Body of pancreas (tissue), 4 donors: ENCODE results near the gene MYCN. TPM values are rescaled to one million over a fixed set of nuclear protein-coding genes. Genes with fewer than 3 reads are reported as not detected.

Experiments used
- ATAC-seq: fragments of 150-250 bp; one replicate; pipeline ENCODE4 v1.9.1; 2016
- DNase-seq, 4 donors: peaks; one replicate each; pipeline ENCODE4 v3.0.0-alpha.2; 2019
- H3K27ac ChIP-seq, 4 donors: fragments of 200-600 bp; sonication (generic); 1 replicate in 3 of 4; 2 replicates in 1 of 4; pipeline versions ENCODE4 v1.5.1 to v1.6.1; 2016 to 2019; ENCODE audit warnings: mild to moderate bottlenecking in 1 of 4, mixed read lengths in 1 of 4, moderate library complexity in 1 of 4
- H3K27me3 ChIP-seq, 2 donors: fragments of 200-600 bp; sonication (generic); one replicate each; pipeline ENCODE4 v1.6.0; 2016; ENCODE audit warnings: mild to moderate bottlenecking in 1 of 2
- H3K36me3 ChIP-seq, 2 donors: fragments of 200-600 bp; sonication (generic); replicated peaks in 1 of 2; 2 replicates each; pipeline ENCODE4 v1.5.1; 2016; ENCODE audit warnings: low read depth in 2 of 2; ENCODE audit not compliant: insufficient read depth in 1 of 2
- H3K4me1 ChIP-seq: fragments of 200-600 bp; sonication (generic); one replicate; pipeline ENCODE4 v1.6.0; 2016
- H3K4me3 ChIP-seq, 2 donors: fragments of 200-600 bp; sonication (generic); 1 replicate in 1 of 2; 2 replicates in 1 of 2; pipeline ENCODE4 v1.5.1; 2016 to 2019
- H3K9me3 ChIP-seq, 3 donors: fragments of 200-600 bp; sonication (generic); 1 replicate in 2 of 3; 2 replicates in 1 of 3; pipeline ENCODE4 v1.5.1; 2016
- POLR2A ChIP-seq, 3 donors: fragments of 450-650 bp; IDR thresholded peaks; one replicate each; pipeline ENCODE4 v1.6.1; 2016; ENCODE audit warnings: antibody characterized with exemption in 3 of 3, mild to moderate bottlenecking in 2 of 3
- WGBS, 2 donors: methylation state at CpG; one replicate each; pipeline ENCODE4 v1.1.5; 2017; 5-methylcytosine and 5-hydroxymethylcytosine counted together
- intact Hi-C: fragments of 100-400 bp; cut with DNase I; formaldehyde crosslinking; loops from one replicate; pipeline ENCODE4 v1.15.1; 2023
- total RNA-seq, 2 donors: library from RNA; depleted of rRNA; stranded (reverse); fragments of >200 nt; gene quantifications; one replicate each; pipeline ENCODE4 v1.1.0, GENCODE V29; 2016
- TF ChIP-seq, protein P1 (sequence below), 7 experiments: fragments of 450-650 bp in 4 of 7; fragments of 200-600 bp in 3 of 7; sonication (generic) in 3 of 7; IDR thresholded peaks; one replicate each; pipeline ENCODE4 v1.5.1; 2016 to 2019; ENCODE audit warnings: antibody characterized with exemption in 7 of 7

Gene MYCN
- total RNA-seq, 2 donors from 2014 or later, result not detected

DNA sequence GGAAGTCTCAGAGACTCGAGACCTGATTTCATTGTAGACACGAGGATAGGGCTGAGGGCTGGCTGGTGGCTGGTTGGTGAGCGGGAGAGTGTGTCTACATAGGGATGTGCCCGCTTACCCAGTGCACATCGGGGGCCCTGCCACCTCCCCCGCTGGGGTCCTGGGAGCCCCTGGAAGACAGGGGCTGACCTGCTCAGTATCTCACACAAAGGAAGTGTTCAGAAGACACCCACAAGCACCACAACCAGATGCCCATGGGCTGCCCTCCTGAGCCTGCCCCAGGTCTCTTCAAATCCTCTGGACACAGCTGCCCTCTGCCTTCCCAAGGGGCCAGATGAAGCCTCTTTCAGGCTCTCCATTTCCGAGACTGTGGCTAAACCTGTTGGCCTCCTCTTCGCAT is 43.1 kb downstream of the MYCN start:
- 70 to 75% methylated on average over 5 to 8 of the region's 8 CpGs for WGBS, 2 donors
- intact Hi-C loops, result no loop called here
- DNase-seq (no peak), ATAC-seq (no peak)
- TF ChIP-seq, protein P1, sequence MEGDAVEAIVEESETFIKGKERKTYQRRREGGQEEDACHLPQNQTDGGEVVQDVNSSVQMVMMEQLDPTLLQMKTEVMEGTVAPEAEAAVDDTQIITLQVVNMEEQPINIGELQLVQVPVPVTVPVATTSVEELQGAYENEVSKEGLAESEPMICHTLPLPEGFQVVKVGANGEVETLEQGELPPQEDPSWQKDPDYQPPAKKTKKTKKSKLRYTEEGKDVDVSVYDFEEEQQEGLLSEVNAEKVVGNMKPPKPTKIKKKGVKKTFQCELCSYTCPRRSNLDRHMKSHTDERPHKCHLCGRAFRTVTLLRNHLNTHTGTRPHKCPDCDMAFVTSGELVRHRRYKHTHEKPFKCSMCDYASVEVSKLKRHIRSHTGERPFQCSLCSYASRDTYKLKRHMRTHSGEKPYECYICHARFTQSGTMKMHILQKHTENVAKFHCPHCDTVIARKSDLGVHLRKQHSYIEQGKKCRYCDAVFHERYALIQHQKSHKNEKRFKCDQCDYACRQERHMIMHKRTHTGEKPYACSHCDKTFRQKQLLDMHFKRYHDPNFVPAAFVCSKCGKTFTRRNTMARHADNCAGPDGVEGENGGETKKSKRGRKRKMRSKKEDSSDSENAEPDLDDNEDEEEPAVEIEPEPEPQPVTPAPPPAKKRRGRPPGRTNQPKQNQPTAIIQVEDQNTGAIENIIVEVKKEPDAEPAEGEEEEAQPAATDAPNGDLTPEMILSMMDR (IDR thresholded peaks at IDR 0.05), result no peak
- TF ChIP-seq POLR2A (IDR thresholded peaks at IDR 0.05), result no peak
- Histone ChIP-seq H3K27ac (no peak overlapping the region), H3K27me3 (no peaks in the 10 kb centered on the region), H3K9me3 (no peaks in the 10 kb centered on the region), H3K4me1 (no peaks in the 10 kb centered on the region), H3K36me3 (no peaks in the 10 kb centered on the region), H3K4me3 (no peak overlapping the region)

GRCh38 chr2:15984368-15985255 is 44.3 kb downstream of the MYCN start:
- no peak overlapping the region for H3K27ac ChIP-seq
- H3K4me1 ChIP-seq, result no peaks in the 10 kb centered on the region
- ATAC-seq (no peak), DNase-seq (no peak)
- no peaks in the 10 kb centered on the region for H3K27me3 ChIP-seq
- H3K36me3 ChIP-seq, result no peaks in the 10 kb centered on the region
- H3K4me3 ChIP-seq, result no peak overlapping the region
- H3K9me3 ChIP-seq, result no peaks in the 10 kb centered on the region
- intact Hi-C loops, result no loop called here
- TF ChIP-seq, protein P1 (IDR thresholded peaks at IDR 0.05), result no peak
- no peak for TF ChIP-seq POLR2A (IDR thresholded peaks at IDR 0.05)
- 79 to 89% methylated on average over 17 to 21 of the region's 43 CpGs for WGBS, 2 donors

GRCh38 chr2:15985531-15985930 is 45.2 kb downstream of the MYCN start:
- ATAC-seq, result no peak
- H3K27me3 ChIP-seq, result no peaks in the 10 kb centered on the region
- H3K36me3 ChIP-seq, result no peaks in the 10 kb centered on the region
- WGBS, 2 donors, result 81 to 90% methylated on average over 7 of the region's 7 CpGs
- DNase-seq, result no peak
- H3K4me3 ChIP-seq, result no peak overlapping the region
- TF ChIP-seq POLR2A (IDR thresholded peaks at IDR 0.05), result no peak
- TF ChIP-seq, protein P1 (IDR thresholded peaks at IDR 0.05), result no peak
- no peaks in the 10 kb centered on the region for H3K9me3 ChIP-seq
- intact Hi-C loops, result no loop called here
- no peak overlapping the region for H3K27ac ChIP-seq
- H3K4me1 ChIP-seq, result no peaks in the 10 kb centered on the region

DNA sequence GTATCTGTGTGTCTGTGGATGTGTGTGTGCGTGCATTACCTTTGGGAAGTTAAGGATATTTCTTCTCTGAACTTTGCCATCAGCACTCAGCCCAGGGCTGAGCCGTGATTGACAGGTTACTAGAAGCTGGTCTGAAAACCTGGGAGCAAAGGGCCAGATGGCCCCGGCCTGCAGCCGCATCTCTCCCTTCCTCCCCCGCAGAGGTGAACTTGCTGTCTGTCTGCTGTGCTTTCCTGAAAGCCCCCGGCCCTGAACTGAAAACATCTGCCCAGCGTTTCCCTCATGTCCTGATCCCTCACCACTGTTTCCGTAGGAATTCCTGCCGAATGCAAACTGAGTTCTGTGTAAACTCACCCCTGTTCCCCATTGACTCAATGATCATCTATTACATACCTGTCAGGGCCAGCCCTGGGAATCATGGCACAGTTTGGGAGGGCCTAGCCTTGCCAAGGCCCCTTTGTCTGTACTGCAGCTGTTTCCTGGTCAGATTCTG is 45.8 kb downstream of the MYCN start:
- no peaks in the 10 kb centered on the region for H3K36me3 ChIP-seq
- intact Hi-C loops, result no loop called here
- TF ChIP-seq, protein P1 (IDR thresholded peaks at IDR 0.05), result no peak
- TF ChIP-seq POLR2A (IDR thresholded peaks at IDR 0.05), result no peak
- H3K9me3 ChIP-seq, result no peaks in the 10 kb centered on the region
- WGBS, 2 donors, result 48 to 57% methylated on average over 8 to 9 of the region's 9 CpGs
- ATAC-seq, result no peak
- no peak overlapping the region for H3K27ac ChIP-seq
- H3K4me1 ChIP-seq, result no peaks in the 10 kb centered on the region
- H3K27me3 ChIP-seq, result no peaks in the 10 kb centered on the region
- no peak for DNase-seq
- H3K4me3 ChIP-seq, result no peak overlapping the region
